GM12878 (cell line): Measurements from ENCODE around the gene CCR5. TPM values are rescaled to one million over a fixed set of nuclear protein-coding genes. Genes with fewer than 3 reads are reported as not detected.

Source experiments
- ATAC-seq: fragments of 200-7000 bp; cut with Tn5 transposase; 3 replicates; pipeline ENCODE4 v1.9.1; 2020; ENCODE audit warnings: mild to moderate bottlenecking, moderate library complexity
- BruUV-seq: library from RNA; stranded (reverse); fragments of 400-500 nt; replicated peaks from 2 replicates; lab custom pipeline; 2021; lab: Mats Ljungman, UMichigan
- CTCF ChIA-PET: fragments of 300-600 bp; sonication (Branson Sonifier 250); formaldehyde crosslinking; extraction: SDS; loops from one replicate; lab custom pipeline; 2021; ENCODE audit warnings: inconsistent platforms; lab: Yijun Ruan, JAX
- POLR2A ChIA-PET: fragments of 350-600 bp; formaldehyde crosslinking; extraction: SDS; loops from one replicate; lab custom pipeline; 2021; ENCODE audit warnings: inconsistent platforms; lab: Charles Lee
- RAD21 ChIA-PET: fragments of 300-600 bp; sonication (Branson Sonifier 250); formaldehyde crosslinking; loops from one replicate; lab custom pipeline; 2023; ENCODE audit warnings: antibody characterized with exemption; ENCODE audit not compliant: unreplicated experiment; lab: Charles Lee
- SMC1A ChIA-PET: fragments of 300-600 bp; sonication (Branson Sonifier 250); formaldehyde crosslinking; loops from one replicate; lab custom pipeline; 2023; ENCODE audit not compliant: unreplicated experiment, uncharacterized antibody; lab: Charles Lee
- DNase-seq: peaks from one replicate; pipeline ENCODE4 v3.0.0-alpha.2; 2011; ENCODE audit warnings: low read depth, low spot score
- FAIRE-seq: peaks from 3 replicates; lab custom pipeline; 2011; peaks lifted over from hg19 to GRCh38; lab: Jason Lieb, UNC
- H2AFZ ChIP-seq: 2 replicates; pipeline ENCODE4 v1.6.0; 2011; ENCODE audit warnings: low read depth, low read length, control low read depth; ENCODE audit not compliant: control insufficient read depth
- H3K27ac ChIP-seq: 2 replicates; pipeline ENCODE4 v1.5.1; 2011; ENCODE audit warnings: control low read depth; ENCODE audit not compliant: control insufficient read depth, insufficient read depth
- H3K27me3 ChIP-seq, 2 experiments: replicated peaks in 1 of 2; 2 replicates each; pipeline versions ENCODE4 v1.6.0 to v1.6.1; 2011; ENCODE audit warnings: low read length in 1 of 2; ENCODE audit not compliant: control insufficient read depth in 2 of 2, insufficient read depth in 2 of 2
- H3K36me3 ChIP-seq, 2 experiments: 2 replicates each; pipeline ENCODE4 v1.5.1; 2011; ENCODE audit warnings: low read length in 1 of 2; ENCODE audit not compliant: control insufficient read depth in 2 of 2, insufficient read depth in 2 of 2
- H3K4me1 ChIP-seq: 2 replicates; pipeline ENCODE4 v1.6.1; 2011; ENCODE audit warnings: mild to moderate bottlenecking, low read length, moderate library complexity, mixed read lengths; ENCODE audit not compliant: control insufficient read depth, insufficient read depth
- H3K4me2 ChIP-seq: 2 replicates; pipeline ENCODE4 v1.6.0; 2011; ENCODE audit warnings: control low read depth; ENCODE audit not compliant: control insufficient read depth, insufficient read depth
- H3K4me3 ChIP-seq: fragments of 200-600 bp; sonication (generic); 2 replicates; pipeline ENCODE4 v1.5.1; 2016
- H3K79me2 ChIP-seq: 2 replicates; pipeline ENCODE4 v1.6.0; 2011; ENCODE audit warnings: low read length; ENCODE audit not compliant: control insufficient read depth, insufficient read depth
- H3K9ac ChIP-seq: 2 replicates; pipeline ENCODE4 v1.8.0; 2011; ENCODE audit warnings: low read length, control low read depth, mixed read lengths; ENCODE audit not compliant: control insufficient read depth, insufficient read depth
- H3K9me3 ChIP-seq: replicated peaks from 3 replicates; pipeline ENCODE4 v1.5.1; 2011; ENCODE audit warnings: mild to moderate bottlenecking, low read length; ENCODE audit not compliant: control insufficient read depth, insufficient read depth
- H4K20me1 ChIP-seq: 2 replicates; pipeline ENCODE4 v1.6.0; 2011; ENCODE audit not compliant: control insufficient read depth, insufficient read depth
- CHD2 ChIP-seq: IDR thresholded peaks from 2 replicates; pipeline ENCODE4 v1.6.1; 2011; ENCODE audit warnings: low read depth, low read length, improper control_type of control experiment, borderline replicate concordance
- KAT2A ChIP-seq: conservative IDR thresholded peaks from 2 replicates; pipeline ENCODE4 v1.6.1; 2011; ENCODE audit warnings: low read depth, low read length; ENCODE audit not compliant: control insufficient read depth
- LARP7 ChIP-seq: fragments of 450-650 bp; IDR thresholded peaks from 2 replicates; pipeline ENCODE4 v1.6.1; 2017; ENCODE audit warnings: mild to moderate bottlenecking
- NFIC ChIP-seq: IDR thresholded peaks from 2 replicates; pipeline ENCODE4 v1.6.1; 2012; ENCODE audit warnings: low read depth, mild to moderate bottlenecking, inconsistent platforms, low read length, moderate library complexity
- NKRF ChIP-seq: fragments of 450-650 bp; conservative IDR thresholded peaks from 2 replicates; pipeline ENCODE4 v1.6.1; 2017; ENCODE audit warnings: mild to moderate bottlenecking, moderate library complexity
- NR2C2 ChIP-seq: IDR thresholded peaks from 2 replicates; pipeline ENCODE4 v1.6.1; 2011; ENCODE audit warnings: borderline replicate concordance, low read depth; ENCODE audit not compliant: control insufficient read depth, insufficient read length
- RAD21 ChIP-seq: IDR thresholded peaks from 2 replicates; pipeline ENCODE4 v1.6.1; 2011; ENCODE audit warnings: mild to moderate bottlenecking, low read depth, low read length, moderate library complexity; ENCODE audit not compliant: insufficient read depth
- RBBP5 ChIP-seq: fragments of 200-600 bp; sonication (generic); conservative IDR thresholded peaks from 2 replicates; pipeline ENCODE4 v1.6.1; 2016
- RCOR1 ChIP-seq: conservative IDR thresholded peaks from 2 replicates; pipeline ENCODE4 v1.6.1; 2012; ENCODE audit warnings: low read depth, low read length, improper control_type of control experiment
- TAF1 ChIP-seq: IDR thresholded peaks from 2 replicates; pipeline ENCODE4 v1.6.1; 2011; ENCODE audit warnings: mild to moderate bottlenecking, low read depth, low read length, borderline replicate concordance
- ZNF592 ChIP-seq: fragments of 450-650 bp; IDR thresholded peaks from 2 replicates; pipeline ENCODE4 v1.6.1; 2017; ENCODE audit warnings: mild to moderate bottlenecking, moderate library complexity
- WGBS: methylation state at CpG from one replicate; pipeline ENCODE4 v1.1.6; 2016; ENCODE audit warnings: low lambda C conversion rate; ENCODE audit not compliant: insufficient replicate concordance, insufficient coverage; ENCODE audit errors: missing lambda C conversion rate; 5-methylcytosine and 5-hydroxymethylcytosine counted together
- in situ Hi-C: fragments of 300-500 bp; cut with MboI; formaldehyde crosslinking; loops from 9 replicates; pipeline ENCODE4 v1.14.3; 2018; ENCODE audit warnings: mixed read lengths
- intact Hi-C: fragments of 100-400 bp; cut with micrococcal nuclease; formaldehyde crosslinking; loops from one replicate; pipeline ENCODE4 v1.14.2; 2022; ENCODE audit not compliant: unreplicated experiment
- polyA plus RNA-seq, 11 experiments: library from polyadenylated mRNA; depleted of rRNA in 4 of 11; unstranded in 6 of 11; stranded (reverse) in 5 of 11; fragments of >200 nt; fragmentation: Nextera tagmentation in 4 of 11; fragmentation: Illumina TruSeq in 1 of 11; extraction: Ambion mirVana in 4 of 11; extraction: Trizol in 1 of 11; gene quantifications; 1 replicate in 1 of 11; 2 replicates in 10 of 11; pipeline versions ENCODE4 v1.2.1 to v1.2.3, GENCODE V29; 2011 to 2016; ENCODE audit warnings: inconsistent platforms in 2 of 11, missing spikeins in 2 of 11, low read depth in 1 of 11
- total RNA-seq, 4 experiments: library from RNA; depleted of rRNA in 3 of 4; stranded (reverse); fragments of >200 nt in 3 of 4; fragmentation: Illumina TruSeq in 1 of 4; extraction: Trizol in 1 of 4; gene quantifications; 2 replicates each; pipeline versions ENCODE4 v1.2.1 to v1.2.3, GENCODE V29; 2013 to 2021
- TF ChIP-seq, protein P1 (sequence below): fragments of 450-650 bp; IDR thresholded peaks from 2 replicates; pipeline ENCODE4 v1.6.1; 2018; ENCODE audit warnings: borderline replicate concordance, mild to moderate bottlenecking; ENCODE audit not compliant: partially characterized antibody
- TF ChIP-seq, protein P2 (sequence below): fragments of 450-650 bp; IDR thresholded peaks from 2 replicates; pipeline ENCODE4 v1.6.1; 2014; ENCODE audit warnings: mild to moderate bottlenecking

Gene CCR5
- total and polyA plus RNA-seq, 10 of the 15 experiments (the other 5 are each of a cell fraction or from before 2014, with no cell fraction given) = 0.17 to 1.6 (median 0.82) TPM; not detected in 1

DNA sequence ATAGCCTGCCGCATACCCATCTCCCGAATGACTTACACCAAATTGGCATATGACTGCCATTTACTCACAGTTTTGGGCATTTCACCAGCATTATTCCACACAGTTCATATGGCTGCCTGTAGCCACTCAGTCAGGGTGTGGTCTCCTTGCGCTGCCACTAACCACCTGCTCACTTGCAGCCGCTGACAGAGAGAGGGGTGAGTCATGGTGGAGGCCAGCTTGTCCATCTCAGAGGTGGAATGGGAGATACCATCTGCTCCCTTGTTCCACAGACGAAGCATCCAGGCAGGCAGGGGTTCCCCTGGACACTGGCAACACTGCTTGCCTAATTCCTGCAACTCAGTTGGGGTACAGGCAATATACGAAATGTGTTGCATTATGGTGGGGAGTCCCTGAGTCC lies 51.9 kb downstream of the CCR5 start:
- 57% methylated on average over 6 of the region's 6 CpGs for WGBS
- ChIA-PET POLR2A (no interaction called here), SMC1A (no interaction called here), CTCF (no interaction called here), RAD21 (no interaction called here)
- Histone ChIP-seq H3K4me3 (no peak overlapping the region), H3K4me1 (no peaks in the 10 kb centered on the region), H3K4me2 (no peak overlapping the region), H3K9me3 (no peaks in the 10 kb centered on the region; the same call in 2 of the 3 replicates), H3K79me2 (no peaks in the 10 kb centered on the region), H3K36me3 (no peaks in the 10 kb centered on the region), H3K27ac (no peak overlapping the region), H2AFZ (no peak overlapping the region), H3K9ac (no peak overlapping the region), H3K27me3 (no peaks in the 10 kb centered on the region; a peak in 1 of 4 replicates), H4K20me1 (no peaks in the 10 kb centered on the region)
- BruUV-seq = no TSS peak
- no peak for FAIRE-seq
- intact Hi-C loops (no loop called here), in situ Hi-C loops (no loop called here)
- no peak for ATAC-seq
- DNase-seq = no peak
- no peak for TF ChIP-seq RBBP5
- no peak for TF ChIP-seq RCOR1
- no peak for TF ChIP-seq ZNF592
- no peak for TF ChIP-seq CHD2
- TF ChIP-seq NKRF = no peak
- TF ChIP-seq KAT2A = no peak
- TF ChIP-seq NFIC = no peak
- TF ChIP-seq NR2C2 = no peak
- TF ChIP-seq, protein P1, sequence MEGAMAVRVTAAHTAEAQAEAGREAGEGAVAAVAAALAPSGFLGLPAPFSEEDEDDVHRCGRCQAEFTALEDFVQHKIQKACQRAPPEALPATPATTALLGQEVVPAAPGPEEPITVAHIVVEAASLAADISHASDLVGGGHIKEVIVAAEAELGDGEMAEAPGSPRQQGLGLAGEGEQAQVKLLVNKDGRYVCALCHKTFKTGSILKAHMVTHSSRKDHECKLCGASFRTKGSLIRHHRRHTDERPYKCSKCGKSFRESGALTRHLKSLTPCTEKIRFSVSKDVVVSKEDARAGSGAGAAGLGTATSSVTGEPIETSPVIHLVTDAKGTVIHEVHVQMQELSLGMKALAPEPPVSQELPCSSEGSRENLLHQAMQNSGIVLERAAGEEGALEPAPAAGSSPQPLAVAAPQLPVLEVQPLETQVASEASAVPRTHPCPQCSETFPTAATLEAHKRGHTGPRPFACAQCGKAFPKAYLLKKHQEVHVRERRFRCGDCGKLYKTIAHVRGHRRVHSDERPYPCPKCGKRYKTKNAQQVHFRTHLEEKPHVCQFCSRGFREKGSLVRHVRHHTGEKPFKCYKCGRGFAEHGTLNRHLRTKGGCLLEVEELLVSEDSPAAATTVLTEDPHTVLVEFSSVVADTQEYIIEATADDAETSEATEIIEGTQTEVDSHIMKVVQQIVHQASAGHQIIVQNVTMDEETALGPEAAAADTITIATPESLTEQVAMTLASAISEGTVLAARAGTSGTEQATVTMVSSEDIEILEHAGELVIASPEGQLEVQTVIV = no peak
- TF ChIP-seq LARP7 = no peak
- TF ChIP-seq RAD21 = no peak
- TF ChIP-seq TAF1 = no peak
- TF ChIP-seq, protein P2, sequence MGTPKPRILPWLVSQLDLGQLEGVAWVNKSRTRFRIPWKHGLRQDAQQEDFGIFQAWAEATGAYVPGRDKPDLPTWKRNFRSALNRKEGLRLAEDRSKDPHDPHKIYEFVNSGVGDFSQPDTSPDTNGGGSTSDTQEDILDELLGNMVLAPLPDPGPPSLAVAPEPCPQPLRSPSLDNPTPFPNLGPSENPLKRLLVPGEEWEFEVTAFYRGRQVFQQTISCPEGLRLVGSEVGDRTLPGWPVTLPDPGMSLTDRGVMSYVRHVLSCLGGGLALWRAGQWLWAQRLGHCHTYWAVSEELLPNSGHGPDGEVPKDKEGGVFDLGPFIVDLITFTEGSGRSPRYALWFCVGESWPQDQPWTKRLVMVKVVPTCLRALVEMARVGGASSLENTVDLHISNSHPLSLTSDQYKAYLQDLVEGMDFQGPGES = no peak
